ENCODE measurements around the gene LGALS3BP.

The LGALS3BP gene

DNA sequence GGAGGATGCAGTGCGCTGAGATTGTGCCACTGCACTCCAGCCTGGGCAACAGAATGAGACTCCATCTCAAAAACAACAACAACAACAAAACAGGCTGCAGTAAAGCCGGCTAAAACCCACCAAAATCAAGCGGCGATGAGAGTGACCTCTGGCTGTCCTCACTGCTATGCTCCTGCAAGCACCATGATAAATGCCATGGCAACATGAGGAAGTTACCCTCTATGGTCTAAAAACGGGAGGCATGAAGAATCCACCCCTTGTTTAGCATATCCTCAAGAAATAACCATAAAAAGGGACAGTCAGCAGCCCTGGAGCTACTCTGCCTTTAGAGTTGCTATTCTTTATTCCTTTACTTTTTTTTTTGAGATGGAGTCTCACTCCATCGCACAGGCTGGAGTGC, 8.4 kb upstream of the LGALS3BP start:
- Histone ChIP-seq H3K36me3 (ENCODE audit: control insufficient read depth, insufficient read depth, low read length) (peaks cover 3% of the 10 kb centered on the region), H3K4me1 (ENCODE audit: control insufficient read depth, insufficient read depth, low read length) (peaks cover 11% of the 10 kb centered on the region), H3K27ac (ENCODE audit: low read depth, low read length) (no peak overlapping the region), H3K9me3 (ENCODE audit: control insufficient read depth, insufficient read depth, low read depth, low read length) (no peaks in the 10 kb centered on the region), H3K27me3 (ENCODE audit: control insufficient read depth, insufficient read depth, low read length) (no peaks in the 10 kb centered on the region), H3K4me3 (ENCODE audit: low read depth, low read length) (no peak overlapping the region), H3K9ac (ENCODE audit: low read length) (no peak overlapping the region)

- H3K27me3 ChIP-seq (ENCODE audit: control insufficient read depth, insufficient read depth, low read length): no peaks in the 10 kb centered on the region
- H3K27ac ChIP-seq (ENCODE audit: low read depth, low read length): no peak overlapping the region
- H3K4me1 ChIP-seq (ENCODE audit: control insufficient read depth, insufficient read depth, low read length): peaks cover 11% of the 10 kb centered on the region
- H3K4me3 ChIP-seq (ENCODE audit: low read depth, low read length): peak overlapping the region; percentile 9
- no peaks in the 10 kb centered on the region for H3K9me3 ChIP-seq (ENCODE audit: control insufficient read depth, insufficient read depth, low read depth, low read length)
- peaks cover 3% of the 10 kb centered on the region for H3K36me3 ChIP-seq (ENCODE audit: control insufficient read depth, insufficient read depth, low read length)
- H3K9ac ChIP-seq (ENCODE audit: low read length): peak overlapping the region; percentile 55
These were observed 7.1 kb upstream of the LGALS3BP start for GRCh38 chr17:78986649-78987328.

- Histone ChIP-seq H3K9ac (ENCODE audit: low read length) (no peak overlapping the region), H3K27ac (ENCODE audit: low read depth, low read length) (no peak overlapping the region)
These were observed 6.4 kb upstream of the LGALS3BP start for GRCh38 chr17:78986048-78986648.

DNA sequence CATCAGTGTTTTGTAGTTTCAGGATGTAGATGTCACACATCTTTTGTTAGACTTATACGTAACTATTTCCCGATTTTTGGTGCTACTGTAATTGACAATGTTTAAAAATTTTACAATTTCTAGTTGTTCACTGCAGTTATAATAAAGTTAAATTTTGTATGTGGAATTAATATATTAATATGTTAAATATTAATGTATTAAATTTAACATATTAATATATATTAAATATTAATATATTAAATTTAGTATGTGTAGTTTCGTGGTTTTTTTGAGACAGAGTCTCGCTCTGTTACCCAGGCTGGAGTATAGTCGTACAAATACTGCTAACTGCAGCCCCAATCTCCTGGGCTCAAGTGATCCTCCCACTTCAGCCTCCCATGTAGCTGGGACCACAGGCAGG, 5.7 kb upstream of the LGALS3BP start:
- Histone ChIP-seq H3K27me3 (ENCODE audit: control insufficient read depth, insufficient read depth, low read length) (no peaks in the 10 kb centered on the region), H3K4me1 (ENCODE audit: control insufficient read depth, insufficient read depth, low read length) (peaks cover 11% of the 10 kb centered on the region), H3K9ac (ENCODE audit: low read length) (no peak overlapping the region), H3K36me3 (ENCODE audit: control insufficient read depth, insufficient read depth, low read length) (no peaks in the 10 kb centered on the region; the same call in 1 of the 2 replicates), H3K27ac (ENCODE audit: low read depth, low read length) (no peak overlapping the region), H3K9me3 (ENCODE audit: control insufficient read depth, insufficient read depth, low read depth, low read length) (no peaks in the 10 kb centered on the region), H3K4me3 (ENCODE audit: low read depth, low read length) (no peak overlapping the region)

More at GRCh38 chr17:78986048-78986648, 6.4 kb upstream of the LGALS3BP start:
- Histone ChIP-seq H3K4me3 (ENCODE audit: low read depth, low read length) (peak overlapping the region; percentile 9), H3K27me3 (ENCODE audit: control insufficient read depth, insufficient read depth, low read length) (no peaks in the 10 kb centered on the region), H3K36me3 (ENCODE audit: control insufficient read depth, insufficient read depth, low read length) (peaks cover 2% of the 10 kb centered on the region), H3K9me3 (ENCODE audit: control insufficient read depth, insufficient read depth, low read depth, low read length) (no peaks in the 10 kb centered on the region), H3K4me1 (ENCODE audit: control insufficient read depth, insufficient read depth, low read length) (peaks cover 11% of the 10 kb centered on the region)

GRCh38 chr17:78981010-78981888, 1.5 kb upstream of the LGALS3BP start:
- Histone ChIP-seq H3K4me1 (ENCODE audit: control insufficient read depth, insufficient read depth, low read length) (peaks cover 10% of the 10 kb centered on the region), H3K9me3 (ENCODE audit: control insufficient read depth, insufficient read depth, low read depth, low read length) (no peaks in the 10 kb centered on the region), H3K27ac (ENCODE audit: low read depth, low read length) (no peak overlapping the region), H3K9ac (ENCODE audit: low read length) (no peak overlapping the region), H3K27me3 (ENCODE audit: control insufficient read depth, insufficient read depth, low read length) (no peaks in the 10 kb centered on the region), H3K36me3 (ENCODE audit: control insufficient read depth, insufficient read depth, low read length) (no peaks in the 10 kb centered on the region), H3K4me3 (ENCODE audit: low read depth, low read length) (no peak overlapping the region)

- H3K9me3 ChIP-seq (ENCODE audit: control insufficient read depth, insufficient read depth, low read depth, low read length): no peaks in the 10 kb centered on the region
- no peak overlapping the region for H3K4me3 ChIP-seq (ENCODE audit: low read depth, low read length)
- H3K9ac ChIP-seq (ENCODE audit: low read length): no peak overlapping the region
- H3K27me3 ChIP-seq (ENCODE audit: control insufficient read depth, insufficient read depth, low read length): no peaks in the 10 kb centered on the region
- no peaks in the 10 kb centered on the region for H3K36me3 ChIP-seq (ENCODE audit: control insufficient read depth, insufficient read depth, low read length)
- no peak overlapping the region for H3K27ac ChIP-seq (ENCODE audit: low read depth, low read length)
- H3K4me1 ChIP-seq (ENCODE audit: control insufficient read depth, insufficient read depth, low read length): peaks cover 13% of the 10 kb centered on the region
These were observed 875 bp upstream of the LGALS3BP start for GRCh38 chr17:78980624-78980972.

DNA sequence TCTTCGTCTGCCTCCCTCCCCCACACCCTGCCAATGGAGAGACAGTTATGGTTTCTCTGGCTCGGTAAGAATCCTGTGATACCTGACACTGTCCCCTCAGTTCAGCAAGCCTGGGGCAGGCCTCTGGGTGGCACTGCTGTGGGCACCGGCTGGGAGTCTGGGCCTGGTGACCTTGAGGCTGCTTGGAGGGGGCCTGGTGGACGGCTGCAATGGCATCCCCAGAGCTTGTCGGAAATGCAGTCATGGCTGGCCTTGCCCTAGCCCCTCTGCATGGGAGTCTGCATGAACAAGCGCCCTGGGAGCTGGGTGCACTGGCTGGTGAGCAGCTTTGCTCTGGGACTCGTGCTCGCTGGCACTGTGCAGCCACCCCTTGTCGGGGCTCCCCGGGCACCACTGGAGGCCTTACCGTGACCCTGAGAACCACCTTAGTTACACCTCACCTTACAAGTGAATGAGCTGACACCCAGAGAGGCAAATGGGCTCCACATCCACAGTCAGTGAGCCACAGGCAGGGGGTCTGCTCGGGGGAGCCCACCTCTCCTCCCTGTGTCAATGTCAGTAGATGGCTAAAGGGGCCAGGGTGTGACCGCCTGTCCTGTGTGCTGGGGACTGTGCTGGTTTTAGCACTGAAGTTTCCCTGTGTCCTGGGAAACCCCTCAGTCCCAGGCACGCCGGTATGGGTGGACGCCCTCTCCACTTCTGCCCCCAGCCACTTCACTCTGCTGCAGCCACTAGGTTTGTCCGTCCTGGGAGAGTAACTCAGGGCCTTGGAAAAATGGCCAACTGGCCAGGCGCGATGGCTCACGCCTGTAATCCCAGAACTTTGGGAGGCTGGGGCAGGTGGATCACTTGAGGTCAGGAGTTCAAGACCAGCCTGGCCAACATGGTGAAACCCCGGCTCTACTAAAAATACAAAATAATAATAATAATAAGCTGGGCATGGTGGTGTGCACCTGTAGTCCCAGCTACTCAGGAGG, 1.4 kb downstream of the LGALS3BP start:
- peaks cover 21% of the 10 kb centered on the region for H3K4me1 ChIP-seq (ENCODE audit: control insufficient read depth, insufficient read depth, low read length)
- no peak overlapping the region for H3K27ac ChIP-seq (ENCODE audit: low read depth, low read length)
- H3K9me3 ChIP-seq (ENCODE audit: control insufficient read depth, insufficient read depth, low read depth, low read length): no peaks in the 10 kb centered on the region
- no peak overlapping the region for H3K9ac ChIP-seq (ENCODE audit: low read length)
- H3K36me3 ChIP-seq (ENCODE audit: control insufficient read depth, insufficient read depth, low read length): no peaks in the 10 kb centered on the region
- no peaks in the 10 kb centered on the region for H3K27me3 ChIP-seq (ENCODE audit: control insufficient read depth, insufficient read depth, low read length)
- no peak overlapping the region for H3K4me3 ChIP-seq (ENCODE audit: low read depth, low read length)

GRCh38 chr17:78977681-78977943, 2.1 kb downstream of the LGALS3BP start:
- no peaks in the 10 kb centered on the region for H3K9me3 ChIP-seq (ENCODE audit: control insufficient read depth, insufficient read depth, low read depth, low read length)
- no peaks in the 10 kb centered on the region for H3K27me3 ChIP-seq (ENCODE audit: control insufficient read depth, insufficient read depth, low read length)
- H3K4me3 ChIP-seq (ENCODE audit: low read depth, low read length): no peak overlapping the region
- no peak overlapping the region for H3K9ac ChIP-seq (ENCODE audit: low read length)
- H3K4me1 ChIP-seq (ENCODE audit: control insufficient read depth, insufficient read depth, low read length): peaks cover 22% of the 10 kb centered on the region
- no peak overlapping the region for H3K27ac ChIP-seq (ENCODE audit: low read depth, low read length)
- H3K36me3 ChIP-seq (ENCODE audit: control insufficient read depth, insufficient read depth, low read length): no peaks in the 10 kb centered on the region

- H3K4me1 ChIP-seq (ENCODE audit: control insufficient read depth, insufficient read depth, low read length): peaks cover 22% of the 10 kb centered on the region
- H3K27me3 ChIP-seq (ENCODE audit: control insufficient read depth, insufficient read depth, low read length): no peaks in the 10 kb centered on the region
- H3K4me3 ChIP-seq (ENCODE audit: low read depth, low read length): no peak overlapping the region
- no peaks in the 10 kb centered on the region for H3K36me3 ChIP-seq (ENCODE audit: control insufficient read depth, insufficient read depth, low read length)
- H3K9me3 ChIP-seq (ENCODE audit: control insufficient read depth, insufficient read depth, low read depth, low read length): no peaks in the 10 kb centered on the region
- H3K27ac ChIP-seq (ENCODE audit: low read depth, low read length): no peak overlapping the region
- H3K9ac ChIP-seq (ENCODE audit: low read length): no peak overlapping the region
These were observed 2.6 kb downstream of the LGALS3BP start for GRCh38 chr17:78976907-78977680.
